Measurements from ENCODE around the gene DCLK2.

DNA sequence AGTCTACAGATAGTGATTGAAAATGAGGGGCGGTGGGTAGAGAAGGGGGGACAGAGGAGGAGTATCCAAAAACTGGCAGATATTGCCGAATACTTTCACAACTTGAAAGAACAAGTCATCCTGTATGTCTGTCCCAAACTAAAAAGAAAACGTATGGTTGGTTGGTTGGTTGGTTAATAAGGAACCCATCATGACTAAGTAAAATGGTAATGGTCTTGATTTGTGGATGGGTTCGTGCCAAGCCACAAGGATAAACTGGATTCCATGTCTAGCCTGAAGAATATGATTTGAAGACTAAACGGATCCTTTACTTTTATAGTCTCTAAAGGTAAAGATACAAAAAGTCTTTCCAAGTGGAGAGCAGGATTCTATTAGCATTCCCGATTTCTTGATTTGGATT is 208.4 kb downstream of the DCLK2 start:
- TF ChIP-seq, protein P1, sequence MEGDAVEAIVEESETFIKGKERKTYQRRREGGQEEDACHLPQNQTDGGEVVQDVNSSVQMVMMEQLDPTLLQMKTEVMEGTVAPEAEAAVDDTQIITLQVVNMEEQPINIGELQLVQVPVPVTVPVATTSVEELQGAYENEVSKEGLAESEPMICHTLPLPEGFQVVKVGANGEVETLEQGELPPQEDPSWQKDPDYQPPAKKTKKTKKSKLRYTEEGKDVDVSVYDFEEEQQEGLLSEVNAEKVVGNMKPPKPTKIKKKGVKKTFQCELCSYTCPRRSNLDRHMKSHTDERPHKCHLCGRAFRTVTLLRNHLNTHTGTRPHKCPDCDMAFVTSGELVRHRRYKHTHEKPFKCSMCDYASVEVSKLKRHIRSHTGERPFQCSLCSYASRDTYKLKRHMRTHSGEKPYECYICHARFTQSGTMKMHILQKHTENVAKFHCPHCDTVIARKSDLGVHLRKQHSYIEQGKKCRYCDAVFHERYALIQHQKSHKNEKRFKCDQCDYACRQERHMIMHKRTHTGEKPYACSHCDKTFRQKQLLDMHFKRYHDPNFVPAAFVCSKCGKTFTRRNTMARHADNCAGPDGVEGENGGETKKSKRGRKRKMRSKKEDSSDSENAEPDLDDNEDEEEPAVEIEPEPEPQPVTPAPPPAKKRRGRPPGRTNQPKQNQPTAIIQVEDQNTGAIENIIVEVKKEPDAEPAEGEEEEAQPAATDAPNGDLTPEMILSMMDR (IDR thresholded peaks at IDR 0.05; ENCODE audit: low read depth, low read length): no peak
- TF ChIP-seq MAX (IDR thresholded peaks at IDR 0.05; ENCODE audit: low read depth, low read length) (no peak), POLR2A (IDR thresholded peaks at IDR 0.05; ENCODE audit: extremely low read depth, insufficient read length) (no peak)
